A204.1 (cell line): ENCODE data around the gene MCF2L.

Experiments
- FAIRE-seq: peaks from 2 replicates; lab custom pipeline; 2012; peaks lifted over from hg19 to GRCh38; lab: Jason Lieb, UNC

MCF2L gene

DNA sequence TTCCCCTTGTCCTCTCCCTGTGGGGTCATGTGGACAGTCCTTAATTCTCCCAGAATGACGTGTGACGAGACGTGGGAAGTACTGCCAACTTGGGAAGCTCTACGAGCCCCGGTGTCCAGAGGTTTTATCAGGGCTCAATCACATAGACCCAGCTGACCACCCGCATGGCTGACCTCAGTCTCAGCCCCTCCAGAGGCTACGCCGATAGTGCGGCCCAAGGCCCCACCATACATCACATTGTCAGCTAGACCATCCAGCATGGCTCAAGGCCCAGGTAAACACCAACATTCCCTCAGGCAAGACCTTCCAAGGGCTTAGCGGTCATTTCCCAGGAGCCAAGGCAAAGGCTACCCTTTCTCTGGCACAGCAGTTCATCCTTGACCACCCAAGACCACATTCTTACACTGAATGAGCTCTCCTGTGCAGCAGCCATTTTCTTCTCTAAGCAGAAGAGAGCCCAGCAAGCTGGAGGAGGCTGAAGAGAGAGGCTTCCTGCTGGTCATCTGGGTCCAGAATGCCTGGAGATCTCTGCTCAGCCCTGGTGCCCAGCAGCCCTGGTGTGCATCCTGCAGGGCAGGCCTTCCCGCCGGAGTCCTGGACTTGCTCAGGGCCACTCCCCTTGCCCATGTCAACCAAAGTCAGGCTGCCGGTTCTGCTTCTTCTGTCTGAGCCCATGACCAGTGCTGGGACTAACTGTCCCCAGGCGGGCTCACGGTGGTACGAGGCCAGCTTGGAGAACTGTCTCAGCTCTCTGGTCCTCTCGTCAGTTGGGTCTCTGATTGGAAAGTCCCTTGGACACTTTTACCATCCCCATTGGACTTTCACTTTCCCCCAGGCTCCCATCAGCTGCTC lies 145.7 kb downstream of the MCF2L start:
- FAIRE-seq: no peak

DNA sequence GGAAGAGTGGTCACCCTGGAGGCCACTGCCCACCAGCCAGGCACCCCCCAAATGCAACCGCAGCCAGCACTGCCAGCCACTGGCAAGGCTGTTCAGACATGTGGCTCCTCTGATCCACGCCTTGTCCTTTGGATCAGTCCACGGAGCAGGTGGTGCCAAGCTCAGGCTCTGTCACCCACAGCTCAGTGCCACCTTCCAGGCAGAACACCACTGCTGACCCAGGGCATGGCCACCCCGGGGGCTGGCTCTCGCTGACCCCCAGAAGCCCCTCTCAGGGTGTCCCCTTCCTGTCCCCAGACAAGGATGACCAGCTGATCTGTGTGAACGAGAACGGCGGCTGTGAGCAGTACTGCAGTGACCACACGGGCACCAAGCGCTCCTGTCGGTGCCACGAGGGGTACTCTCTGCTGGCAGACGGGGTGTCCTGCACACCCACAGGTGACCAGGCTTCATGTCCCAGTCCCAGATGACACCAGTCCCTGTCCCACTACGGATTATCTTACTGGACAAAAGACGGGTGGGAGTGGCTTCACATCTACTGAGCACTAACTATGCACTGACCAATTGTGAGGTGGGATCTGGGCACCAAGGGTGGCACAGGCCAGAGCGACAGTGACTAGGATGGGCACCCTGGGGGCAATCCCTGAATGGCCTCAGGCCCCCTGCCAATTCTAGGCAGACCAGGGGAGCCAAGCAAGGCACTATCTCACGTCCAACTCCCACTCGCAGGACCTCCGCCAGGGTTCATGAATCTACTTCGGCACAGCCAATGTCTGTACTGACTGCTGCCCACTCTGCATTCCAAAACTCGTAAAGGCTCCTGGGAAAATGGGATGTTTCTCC lies 146.6 kb downstream of the MCF2L start:
- no peak for FAIRE-seq

DNA sequence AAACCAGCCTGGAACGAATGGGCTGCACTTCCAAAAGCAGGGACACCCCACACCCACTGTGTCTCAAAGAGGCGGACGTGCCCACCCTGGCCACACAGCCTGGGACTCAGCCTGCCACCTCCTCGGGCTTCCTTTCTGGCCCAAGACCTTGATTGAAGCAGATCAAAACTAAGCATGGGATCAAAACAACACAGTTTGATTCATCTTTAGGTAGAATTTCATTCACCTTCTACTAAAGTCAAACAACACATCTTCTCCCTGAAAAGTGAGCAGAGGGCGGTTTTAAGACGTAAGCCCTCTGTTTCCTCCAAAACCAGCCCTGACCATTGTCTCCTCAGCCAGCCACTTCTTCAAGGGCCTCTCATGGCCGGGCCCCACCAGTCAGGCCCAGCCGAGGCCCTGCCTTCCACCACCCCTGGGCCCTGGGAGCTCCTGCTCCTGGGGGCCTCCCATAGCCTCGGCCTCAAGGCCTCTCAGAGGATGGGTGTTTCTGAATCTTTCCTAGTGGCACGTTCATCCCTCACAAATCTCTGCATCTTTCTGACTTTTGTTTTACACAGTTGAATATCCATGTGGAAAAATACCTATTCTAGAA lies 147.3 kb downstream of the MCF2L start:
- no peak for FAIRE-seq

DNA sequence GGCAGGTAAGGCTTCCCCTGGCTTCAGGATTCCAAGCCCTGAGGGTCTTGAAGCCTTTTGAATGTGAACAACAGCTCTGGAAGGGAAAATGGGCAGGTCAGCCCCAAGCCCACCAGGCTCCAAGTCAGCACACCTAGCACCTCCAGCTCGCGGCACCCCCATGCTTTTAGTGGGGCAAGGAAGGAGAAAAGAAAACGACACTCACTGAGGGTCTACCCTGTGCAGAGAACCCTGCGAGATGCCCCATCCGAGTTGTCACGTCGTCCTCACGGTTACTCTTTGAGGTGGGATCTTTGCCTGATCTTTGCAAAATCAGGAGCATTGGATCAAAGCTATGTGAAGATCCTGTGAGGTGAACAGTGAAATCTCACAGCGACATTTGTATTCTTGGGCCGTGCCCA lies 147.9 kb downstream of the MCF2L start:
- FAIRE-seq: no peak

DNA sequence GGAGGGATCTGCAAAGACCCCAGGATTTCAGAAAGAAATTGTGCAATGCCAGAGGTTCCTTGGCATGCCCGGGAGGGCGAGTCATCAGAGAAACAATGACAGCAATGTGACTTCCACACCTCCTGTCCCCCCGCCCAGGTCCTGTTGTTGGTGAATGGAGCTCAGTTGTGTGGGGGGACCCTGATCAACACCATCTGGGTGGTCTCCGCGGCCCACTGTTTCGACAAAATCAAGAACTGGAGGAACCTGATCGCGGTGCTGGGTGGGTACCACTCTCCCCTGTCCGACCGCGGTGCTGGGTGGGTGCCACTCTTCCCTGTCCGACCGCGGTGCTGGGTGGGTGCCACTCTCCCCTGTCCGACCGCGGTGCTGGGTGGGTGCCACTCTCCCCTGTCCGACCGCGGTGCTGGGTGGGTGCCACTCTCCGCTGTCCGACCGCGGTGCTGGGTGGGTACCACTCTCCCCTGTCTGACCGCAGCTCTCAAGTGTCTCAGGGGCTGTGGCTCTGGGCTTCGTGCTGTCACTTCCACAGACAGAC lies 148.4 kb downstream of the MCF2L start:
- FAIRE-seq: no peak

DNA sequence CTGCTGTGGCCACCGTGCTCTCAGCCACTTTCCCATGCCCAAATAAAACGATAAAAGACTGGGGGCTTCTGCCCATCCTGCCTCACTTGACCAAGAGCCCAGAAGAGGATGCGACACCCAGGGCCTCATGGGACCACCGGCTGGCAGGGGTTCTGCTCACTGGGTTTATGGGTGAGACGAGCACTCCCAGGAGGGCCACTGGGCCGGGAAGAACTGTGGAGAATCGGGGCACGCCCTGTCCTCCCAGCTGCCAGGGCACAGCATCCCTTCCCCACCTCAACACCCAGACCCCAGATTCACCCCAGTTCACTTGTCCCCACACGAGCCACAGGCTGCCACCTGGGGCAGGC lies 148.9 kb downstream of the MCF2L start:
- FAIRE-seq: no peak

DNA sequence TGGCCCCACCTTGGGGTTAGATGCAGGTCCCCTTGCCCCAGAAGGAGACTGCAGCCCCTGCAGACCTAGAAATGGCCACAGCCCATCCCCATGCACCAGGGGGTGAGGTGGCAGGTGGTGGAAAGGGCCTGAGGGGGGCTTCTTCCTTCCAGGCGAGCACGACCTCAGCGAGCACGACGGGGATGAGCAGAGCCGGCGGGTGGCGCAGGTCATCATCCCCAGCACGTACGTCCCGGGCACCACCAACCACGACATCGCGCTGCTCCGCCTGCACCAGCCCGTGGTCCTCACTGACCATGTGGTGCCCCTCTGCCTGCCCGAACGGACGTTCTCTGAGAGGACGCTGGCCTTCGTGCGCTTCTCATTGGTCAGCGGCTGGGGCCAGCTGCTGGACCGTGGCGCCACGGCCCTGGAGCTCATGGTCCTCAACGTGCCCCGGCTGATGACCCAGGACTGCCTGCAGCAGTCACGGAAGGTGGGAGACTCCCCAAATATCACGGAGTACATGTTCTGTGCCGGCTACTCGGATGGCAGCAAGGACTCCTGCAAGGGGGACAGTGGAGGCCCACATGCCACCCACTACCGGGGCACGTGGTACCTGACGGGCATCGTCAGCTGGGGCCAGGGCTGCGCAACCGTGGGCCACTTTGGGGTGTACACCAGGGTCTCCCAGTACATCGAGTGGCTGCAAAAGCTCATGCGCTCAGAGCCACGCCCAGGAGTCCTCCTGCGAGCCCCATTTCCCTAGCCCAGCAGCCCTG lies 149.4 kb downstream of the MCF2L start:
- no peak for FAIRE-seq

DNA sequence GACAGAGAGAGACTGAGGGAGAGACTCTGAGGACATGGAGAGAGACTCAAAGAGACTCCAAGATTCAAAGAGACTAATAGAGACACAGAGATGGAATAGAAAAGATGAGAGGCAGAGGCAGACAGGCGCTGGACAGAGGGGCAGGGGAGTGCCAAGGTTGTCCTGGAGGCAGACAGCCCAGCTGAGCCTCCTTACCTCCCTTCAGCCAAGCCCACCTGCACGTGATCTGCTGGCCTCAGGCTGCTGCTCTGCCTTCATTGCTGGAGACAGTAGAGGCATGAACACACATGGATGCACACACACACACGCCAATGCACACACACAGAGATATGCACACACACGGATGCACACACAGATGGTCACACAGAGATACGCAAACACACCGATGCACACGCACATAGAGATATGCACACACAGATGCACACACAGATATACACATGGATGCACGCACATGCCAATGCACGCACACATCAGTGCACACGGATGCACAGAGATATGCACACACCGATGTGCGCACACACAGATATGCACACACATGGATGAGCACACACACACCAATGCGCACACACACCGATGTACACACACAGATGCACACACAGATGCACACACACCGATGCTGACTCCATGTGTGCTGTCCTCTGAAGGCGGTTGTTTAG lies 150.3 kb downstream of the MCF2L start:
- no peak for FAIRE-seq

DNA sequence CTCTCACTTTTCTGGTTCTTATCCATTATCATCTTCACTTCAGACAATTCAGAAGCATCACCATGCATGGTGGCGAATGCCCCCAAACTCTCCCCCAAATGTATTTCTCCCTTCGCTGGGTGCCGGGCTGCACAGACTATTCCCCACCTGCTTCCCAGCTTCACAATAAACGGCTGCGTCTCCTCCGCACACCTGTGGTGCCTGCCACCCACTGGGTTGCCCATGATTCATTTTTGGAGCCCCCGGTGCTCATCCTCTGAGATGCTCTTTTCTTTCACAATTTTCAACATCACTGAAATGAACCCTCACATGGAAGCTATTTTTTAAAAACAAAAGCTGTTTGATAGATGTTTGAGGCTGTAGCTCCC lies 150.8 kb downstream of the MCF2L start:
- FAIRE-seq: no peak

DNA sequence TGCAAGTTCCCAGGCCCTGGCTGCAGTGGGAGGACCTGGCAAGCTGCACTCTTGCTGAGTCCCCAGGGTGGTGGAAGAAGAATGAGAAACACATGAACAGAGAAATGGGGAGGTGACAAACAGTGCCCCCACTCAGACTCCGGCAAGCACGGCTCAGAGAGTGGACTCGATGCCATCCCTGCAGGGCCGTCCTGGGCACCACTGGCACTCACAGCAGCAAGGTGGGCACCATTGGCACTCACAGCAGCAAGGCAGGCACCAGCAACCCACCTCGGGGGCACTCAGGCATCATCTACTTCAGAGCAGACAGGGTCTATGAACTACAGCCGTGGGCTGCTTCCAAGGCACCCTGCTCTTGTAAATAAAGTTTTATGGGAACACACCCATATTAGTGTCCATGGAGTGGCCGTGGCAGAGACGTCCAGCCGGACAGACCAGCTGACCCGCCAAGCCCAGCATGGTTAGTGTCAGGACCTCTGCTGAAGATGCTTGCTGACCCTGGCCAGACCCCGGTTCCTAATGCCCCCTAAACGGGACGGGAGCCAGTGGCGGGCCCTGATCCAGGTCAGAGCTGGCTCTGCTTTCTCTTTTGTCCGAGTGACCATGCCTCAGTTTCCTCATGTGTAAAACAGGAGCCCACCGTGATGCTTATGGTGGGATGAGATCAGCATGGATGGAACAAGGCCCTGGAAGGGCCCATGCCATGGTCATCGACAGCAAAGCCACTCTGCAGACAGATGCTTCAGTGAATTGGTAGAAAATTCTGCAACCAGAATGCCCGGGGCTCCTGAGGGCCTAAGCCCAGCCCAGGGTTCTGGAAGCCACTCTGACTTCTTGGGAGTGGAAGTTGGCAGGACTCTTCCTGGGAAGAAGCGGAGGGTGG lies 151.5 kb downstream of the MCF2L start:
- FAIRE-seq: no peak

DNA sequence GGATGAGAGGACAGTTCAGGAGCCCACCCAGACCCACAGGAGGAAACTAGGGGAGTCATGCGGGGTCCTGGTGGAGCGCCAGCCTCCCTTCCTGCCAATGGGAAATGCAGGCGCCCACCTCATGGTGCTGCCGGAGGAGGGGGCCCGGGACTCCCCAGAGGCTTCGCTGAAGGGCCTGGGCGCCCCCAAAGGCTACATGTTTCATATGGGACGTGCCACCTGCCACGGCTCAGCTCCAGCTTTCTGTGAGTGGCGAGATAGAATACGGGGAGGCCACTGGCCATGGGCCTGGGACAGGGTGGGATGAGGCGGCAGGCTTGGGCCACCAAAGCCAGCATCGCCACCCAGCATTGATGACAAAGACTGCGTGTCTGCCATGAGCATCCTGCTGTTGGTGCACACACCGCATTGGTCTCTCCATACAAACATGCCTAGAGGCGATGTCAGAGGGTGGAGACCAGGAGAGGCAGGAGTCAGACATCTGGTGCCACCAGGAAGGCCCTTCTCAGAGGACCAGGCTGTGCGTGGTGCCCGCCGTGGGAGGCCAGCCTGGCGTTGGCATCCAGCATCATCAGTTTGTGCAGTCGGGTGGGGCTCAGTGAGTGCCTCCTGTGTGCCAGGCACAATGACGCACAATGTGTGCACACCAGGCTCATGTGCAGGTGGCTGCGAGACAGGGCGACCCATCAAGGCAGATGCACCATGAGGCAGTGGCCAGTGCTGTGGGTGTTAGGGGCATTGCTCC lies 152.3 kb downstream of the MCF2L start:
- FAIRE-seq: no peak

DNA sequence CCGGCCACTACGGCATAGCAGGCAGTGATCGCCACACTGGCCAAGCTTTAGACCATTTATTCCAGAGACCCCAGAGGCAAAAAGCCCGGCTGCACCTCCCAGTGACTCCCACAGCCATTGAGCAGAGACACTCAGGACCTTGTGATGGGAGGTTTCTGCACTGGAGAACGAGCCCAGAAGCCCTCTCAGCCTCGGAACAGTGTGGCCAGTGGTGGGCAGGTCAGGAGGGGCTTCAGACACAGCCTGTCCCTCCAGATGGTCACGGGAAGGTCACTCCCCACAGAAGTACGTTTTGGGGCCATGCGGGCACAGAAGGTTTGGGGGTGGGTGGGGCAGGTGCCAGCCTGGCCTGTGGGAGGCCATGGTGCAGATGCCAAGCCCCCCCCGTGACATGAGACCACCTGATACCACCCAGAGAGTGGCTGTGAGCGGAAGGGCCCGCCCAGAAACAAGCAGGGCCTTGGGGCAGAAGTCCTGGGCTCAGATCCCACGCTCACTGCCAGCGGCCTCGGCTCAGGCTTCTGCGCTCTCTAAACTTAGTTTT lies 153.0 kb downstream of the MCF2L start:
- no peak for FAIRE-seq

DNA sequence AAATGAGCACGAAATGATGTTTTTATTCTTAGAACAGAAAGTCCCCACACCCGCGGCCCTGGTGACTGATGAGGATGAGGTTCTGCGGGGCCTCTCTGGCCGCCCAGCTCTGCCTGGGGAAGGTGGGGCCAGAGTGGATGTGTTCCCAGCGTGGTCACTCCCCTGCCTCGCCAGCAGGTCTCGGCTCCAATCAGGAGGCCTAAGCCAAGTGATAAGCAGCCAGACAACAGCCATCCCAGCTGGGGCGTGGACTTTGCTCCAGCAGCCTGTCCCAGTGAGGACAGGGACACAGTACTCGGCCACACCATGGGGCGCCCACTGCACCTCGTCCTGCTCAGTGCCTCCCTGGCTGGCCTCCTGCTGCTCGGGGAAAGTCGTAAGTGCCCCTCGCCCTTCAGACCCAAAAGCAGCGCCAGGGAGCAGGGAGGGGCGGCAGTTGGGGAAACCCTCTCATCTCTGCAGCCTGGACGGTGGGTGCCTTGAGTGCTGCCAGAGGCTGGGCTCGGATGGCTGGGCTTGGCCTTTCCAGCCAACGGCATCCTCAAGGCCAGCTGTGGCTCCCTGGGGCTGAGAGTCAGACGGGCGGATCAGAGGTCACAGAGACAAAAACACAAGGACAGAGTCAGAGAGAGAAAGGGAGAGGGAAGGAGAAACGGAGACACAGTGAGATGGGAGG lies 153.7 kb downstream of the MCF2L start, which contains the start of gene F10:
Gene F10, plus strand, starts transcription at position 250 of the 676 bp plus-strand sequence. Its CDS starts 57 bp downstream, at position 307.
- FAIRE-seq: no peak

DNA sequence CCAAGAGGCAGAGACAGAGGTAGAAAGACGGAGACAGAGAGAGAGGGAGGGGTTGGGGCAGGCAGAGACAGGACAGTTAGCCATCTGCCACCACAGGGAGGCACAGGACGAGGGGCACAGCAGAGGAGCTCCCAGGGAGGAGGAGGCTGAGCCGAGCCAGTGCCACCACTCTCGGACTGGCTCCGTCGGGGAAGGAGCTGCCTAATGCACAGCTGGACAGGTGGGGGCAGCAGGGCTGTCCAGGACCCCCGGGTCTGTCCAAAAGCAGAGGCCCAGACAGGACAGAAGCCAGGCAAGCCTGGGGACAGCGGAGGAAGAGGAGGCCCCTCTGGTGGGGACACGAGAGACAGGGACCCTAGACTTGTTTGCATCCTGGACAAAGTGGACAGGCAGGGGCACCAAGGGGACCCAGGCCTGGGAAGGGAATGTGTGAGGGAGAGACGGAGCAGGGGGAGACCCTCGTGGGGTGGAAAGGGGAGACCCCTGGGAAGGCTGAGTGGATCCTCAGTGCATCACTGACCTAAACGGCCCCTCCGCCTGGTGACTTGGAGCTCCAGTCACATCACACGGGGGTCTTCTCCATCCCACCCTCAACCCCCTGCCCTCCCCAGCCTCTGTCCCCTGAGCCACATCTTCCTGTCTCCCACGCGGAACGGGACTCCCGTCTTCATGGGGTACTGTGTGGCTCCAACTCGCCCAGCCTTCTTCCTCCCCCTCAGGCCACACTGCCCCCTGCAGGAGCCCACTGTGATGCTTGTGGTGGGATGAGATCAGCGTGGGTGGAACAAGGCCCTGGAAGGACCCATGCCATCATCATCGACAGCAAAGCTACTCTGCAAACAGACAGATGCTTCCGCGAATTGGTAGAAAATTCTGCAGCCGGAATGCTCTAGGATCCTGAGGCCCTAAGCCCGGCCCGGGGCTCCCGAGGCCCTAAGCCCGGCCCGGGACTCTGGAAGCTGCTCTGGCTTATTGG lies 154.5 kb downstream of the MCF2L start:
- no peak for FAIRE-seq

DNA sequence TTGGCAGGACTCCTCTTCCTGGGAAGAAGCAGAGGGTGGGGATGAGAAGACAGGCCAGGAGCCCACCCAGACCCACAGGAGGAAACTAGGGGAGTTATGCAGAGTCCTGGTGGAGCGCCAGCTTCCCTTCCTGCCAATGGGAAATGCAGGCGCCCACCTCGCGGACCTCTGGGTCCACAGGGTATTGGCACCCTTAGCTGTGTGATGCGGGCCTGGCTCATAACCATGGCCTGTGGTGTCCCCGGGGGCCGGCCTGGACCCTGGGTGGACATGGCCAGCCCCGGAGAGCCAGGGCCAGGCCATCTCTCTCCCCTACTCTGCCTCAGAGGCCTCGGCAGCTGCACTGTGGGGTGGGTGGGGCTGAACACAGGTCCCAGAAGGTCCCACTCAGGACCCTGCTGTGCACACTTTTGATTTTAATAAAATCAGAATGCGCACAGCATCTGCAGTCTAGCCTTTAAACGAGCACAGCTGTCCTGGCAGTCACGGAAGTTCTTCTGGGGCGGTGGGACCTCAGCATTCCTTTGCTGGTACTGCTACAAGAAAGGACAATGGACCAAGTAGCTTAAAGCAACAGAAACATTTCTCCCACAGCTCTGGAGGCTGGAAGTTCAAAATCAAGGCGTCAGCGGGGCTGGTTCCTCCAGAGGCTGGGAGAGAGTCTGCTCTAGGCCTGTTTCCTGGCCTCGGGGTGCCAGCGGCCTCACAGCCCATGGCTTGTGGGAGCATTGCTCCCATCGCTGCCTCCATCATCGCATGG lies 155.4 kb downstream of the MCF2L start:
- FAIRE-seq: no peak

DNA sequence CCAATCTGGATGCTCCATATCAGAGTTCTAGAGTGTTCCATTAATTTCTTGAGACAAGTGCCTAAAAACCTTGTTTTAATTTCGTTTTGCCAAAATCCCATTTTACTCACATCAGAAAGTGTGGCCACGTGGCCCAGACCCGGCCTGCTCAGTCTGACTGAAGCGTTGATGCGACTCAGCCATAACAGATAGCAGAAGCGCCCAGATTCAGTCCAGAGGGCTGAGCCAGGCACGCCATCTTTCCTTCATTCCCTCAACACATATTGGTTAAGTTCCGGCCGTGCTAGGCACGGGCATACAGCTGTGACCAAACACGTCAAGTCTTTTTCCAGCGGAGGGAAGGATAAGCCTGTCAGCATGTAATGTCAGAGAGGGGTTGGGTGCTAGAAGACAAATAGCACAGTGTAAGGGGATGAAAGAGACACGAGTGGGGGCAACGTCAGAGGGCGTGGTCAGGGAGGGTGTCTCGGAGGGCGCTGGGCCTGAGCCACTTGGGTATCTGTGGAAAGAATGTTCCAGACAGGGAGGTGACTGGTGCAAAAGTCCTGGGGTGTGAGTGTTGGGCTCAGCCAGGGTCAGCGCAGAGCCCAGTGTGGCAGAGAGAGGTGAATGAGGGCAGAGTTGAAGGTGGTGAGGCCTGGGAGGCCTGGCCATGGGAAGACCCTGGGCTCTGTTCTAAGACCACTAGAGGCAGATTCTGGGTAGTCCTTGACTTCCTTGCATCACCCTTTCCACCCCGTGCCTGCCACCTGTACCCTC lies 156.7 kb downstream of the MCF2L start:
- no peak for FAIRE-seq
